ENCODE results near the gene PLD3. TPM values are rescaled to one million over a fixed set of nuclear protein-coding genes. Genes with fewer than 3 reads are reported as not detected.

Gene PLD3
- total RNA-seq, 2 donors from 2014 or later = 328 to 639 TPM

- H3K9me3 ChIP-seq = no peaks in the 10 kb centered on the region
- peaks cover 8 to 10% of the 10 kb centered on the region in 2 donors for H3K36me3 ChIP-seq
- intact Hi-C loops (cut with DNase I) = no loop called here
- H3K27me3 ChIP-seq (replicated peaks; ENCODE audit: insufficient read depth) = no peaks in the 10 kb centered on the region
- no peak for DNase-seq (ENCODE audit: low spot score)
- peaks cover 4% of the 10 kb centered on the region for H3K4me1 ChIP-seq (replicated peaks)
- no peak overlapping the region for H3K27ac ChIP-seq
- TF ChIP-seq POLR2A (IDR thresholded peaks at IDR 0.05) (no peak), POLR2AphosphoS5 (IDR thresholded peaks at IDR 0.05) (no peak), CTCF (IDR thresholded peaks at IDR 0.05) (no peak)
- WGBS = 80% methylated on average over 5 of the region's 5 CpGs
- no peak overlapping the region for H3K4me3 ChIP-seq
Measured at GRCh38 chr19:40419780-40420179, 71.3 kb downstream of the PLD3 start.

GRCh38 chr19:40420451-40420765 lies 71.9 kb downstream of the PLD3 start:
- peaks cover 4% of the 10 kb centered on the region for H3K4me1 ChIP-seq (replicated peaks)
- H3K9me3 ChIP-seq = no peaks in the 10 kb centered on the region
- WGBS = 56% methylated on average over 14 of the region's 14 CpGs
- no peak for DNase-seq (ENCODE audit: low spot score)
- H3K4me3 ChIP-seq = peak overlapping the region; percentile 36 to 62
- H3K27ac ChIP-seq = peak overlapping the region; percentile 97 to 100
- H3K27me3 ChIP-seq (replicated peaks; ENCODE audit: insufficient read depth) = no peaks in the 10 kb centered on the region
- H3K36me3 ChIP-seq = peaks cover 8 to 10% of the 10 kb centered on the region in 2 donors
- TF ChIP-seq CTCF (IDR thresholded peaks at IDR 0.05) = no peak
- no peak for TF ChIP-seq POLR2AphosphoS5 (IDR thresholded peaks at IDR 0.05)
- no peak for TF ChIP-seq POLR2A (IDR thresholded peaks at IDR 0.05)
- intact Hi-C loops (cut with DNase I) = no loop called here

GRCh38 chr19:40420766-40421765 lies 72.6 kb downstream of the PLD3 start:
- WGBS = 2% methylated on average over 56 of the region's 56 CpGs
- H3K4me1 ChIP-seq (replicated peaks) = peaks cover 4% of the 10 kb centered on the region
- TF ChIP-seq POLR2A (IDR thresholded peaks at IDR 0.05) (peak; percentile 99), CTCF (IDR thresholded peaks at IDR 0.05) (peak; percentile 91 to 97 (median 96)), POLR2AphosphoS5 (IDR thresholded peaks at IDR 0.05) (peak; percentile 97)
- H3K36me3 ChIP-seq = peaks cover 8 to 10% of the 10 kb centered on the region in 2 donors
- H3K4me3 ChIP-seq = peak overlapping the region; percentile 36 to 62
- no peaks in the 10 kb centered on the region for H3K27me3 ChIP-seq (replicated peaks; ENCODE audit: insufficient read depth)
- peak overlapping the region; percentile 97 to 100 for H3K27ac ChIP-seq
- intact Hi-C loops (cut with DNase I) = loop anchor here (1.0 kb wide), 1 partner anchor 23 kb away; the partner anchor contains the start of gene SERTAD3
- H3K9me3 ChIP-seq = no peaks in the 10 kb centered on the region
- peak; percentile 93 for DNase-seq (ENCODE audit: low spot score)

GRCh38 chr19:40421993-40422747 lies 73.7 kb downstream of the PLD3 start:
- H3K9me3 ChIP-seq = no peaks in the 10 kb centered on the region
- WGBS = 62% methylated on average over 16 of the region's 16 CpGs
- intact Hi-C loops (cut with DNase I) = loop anchor here (1.0 kb wide), 1 partner anchor 22 kb away; the partner anchor contains the start of gene SERTAD3
- peaks cover 8 to 10% of the 10 kb centered on the region in 2 donors for H3K36me3 ChIP-seq
- H3K4me3 ChIP-seq = peak overlapping the region in 1 of 2 donors; percentile 62
- H3K4me1 ChIP-seq (replicated peaks) = peaks cover 4% of the 10 kb centered on the region
- H3K27ac ChIP-seq = peak overlapping the region; percentile 97 to 100
- H3K27me3 ChIP-seq (replicated peaks; ENCODE audit: insufficient read depth) = no peaks in the 10 kb centered on the region
- TF ChIP-seq CTCF (IDR thresholded peaks at IDR 0.05) (no peak), POLR2AphosphoS5 (IDR thresholded peaks at IDR 0.05) (no peak), POLR2A (IDR thresholded peaks at IDR 0.05) (no peak)
- no peak for DNase-seq (ENCODE audit: low spot score)
